ENCODE measurements around the gene RIPPLY1. TPM values are rescaled to one million over a fixed set of nuclear protein-coding genes. Genes with fewer than 3 reads are reported as not detected.
A peak's percentile ranks its signal among the peaks of the same experiment; 100 is the strongest.

RIPPLY1 gene
- total RNA-seq, 2 experiments from 2014 or later = not detected

DNA sequence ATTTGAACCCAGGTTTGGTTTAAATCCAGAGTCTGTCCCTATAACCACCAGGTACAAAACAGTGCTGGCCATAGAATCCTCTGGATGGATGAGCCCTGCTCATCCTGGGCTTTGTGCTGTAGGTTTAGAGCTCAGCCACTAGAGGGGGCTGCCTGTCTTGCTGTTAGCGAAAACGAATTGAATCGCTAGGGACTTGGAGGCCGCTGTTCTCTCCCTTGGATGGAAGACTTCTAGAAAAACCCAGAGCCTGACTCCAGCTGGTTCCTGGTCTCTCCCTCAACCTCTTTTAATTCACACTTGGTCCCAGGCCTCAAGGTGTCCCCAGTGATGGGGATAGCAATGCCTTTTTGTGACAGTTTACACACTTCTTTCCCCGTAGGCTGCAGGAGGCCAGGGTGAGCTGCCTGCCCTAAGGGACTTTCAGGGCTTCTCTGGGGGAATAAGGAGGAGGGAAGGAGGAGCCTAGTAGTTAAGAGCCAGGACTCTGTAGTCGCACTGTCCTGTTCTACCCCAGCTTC lies 8.7 kb downstream of the RIPPLY1 start:
- ATAC-seq (peak; percentile 78), DNase-seq (peak; percentile 44)
- no peaks in the 10 kb centered on the region for H3K9me3 Mint-ChIP-seq
- no peaks in the 10 kb centered on the region for H3K36me3 Mint-ChIP-seq (ENCODE audit: low read depth)
- TF ChIP-seq, protein P1, sequence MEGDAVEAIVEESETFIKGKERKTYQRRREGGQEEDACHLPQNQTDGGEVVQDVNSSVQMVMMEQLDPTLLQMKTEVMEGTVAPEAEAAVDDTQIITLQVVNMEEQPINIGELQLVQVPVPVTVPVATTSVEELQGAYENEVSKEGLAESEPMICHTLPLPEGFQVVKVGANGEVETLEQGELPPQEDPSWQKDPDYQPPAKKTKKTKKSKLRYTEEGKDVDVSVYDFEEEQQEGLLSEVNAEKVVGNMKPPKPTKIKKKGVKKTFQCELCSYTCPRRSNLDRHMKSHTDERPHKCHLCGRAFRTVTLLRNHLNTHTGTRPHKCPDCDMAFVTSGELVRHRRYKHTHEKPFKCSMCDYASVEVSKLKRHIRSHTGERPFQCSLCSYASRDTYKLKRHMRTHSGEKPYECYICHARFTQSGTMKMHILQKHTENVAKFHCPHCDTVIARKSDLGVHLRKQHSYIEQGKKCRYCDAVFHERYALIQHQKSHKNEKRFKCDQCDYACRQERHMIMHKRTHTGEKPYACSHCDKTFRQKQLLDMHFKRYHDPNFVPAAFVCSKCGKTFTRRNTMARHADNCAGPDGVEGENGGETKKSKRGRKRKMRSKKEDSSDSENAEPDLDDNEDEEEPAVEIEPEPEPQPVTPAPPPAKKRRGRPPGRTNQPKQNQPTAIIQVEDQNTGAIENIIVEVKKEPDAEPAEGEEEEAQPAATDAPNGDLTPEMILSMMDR (IDR thresholded peaks at IDR 0.05) = peak; percentile 59
- H3K27ac Mint-ChIP-seq = no peak overlapping the region
- ChIA-PET POLR2A (no interaction called here), CTCF (interaction anchor here (0.8 to 2.2 kb wide), 10 partner anchors 10 to 534 kb away, joined by 3 to 22 read pairs (median 4); partner anchors contain the start of gene RIPPLY1)
- H3K4me3 Mint-ChIP-seq = no peak overlapping the region
- peaks cover 3% of the 10 kb centered on the region for H3K27me3 Mint-ChIP-seq
- H3K4me1 Mint-ChIP-seq (ENCODE audit: low read depth) = no peaks in the 10 kb centered on the region
- intact Hi-C loops (cut with micrococcal nuclease) = loop anchor here (10.0 kb wide), 1 partner anchor 530 kb away; no protein-coding TSS in a partner anchor

- intact Hi-C loops (cut with micrococcal nuclease) = loop anchor here (10.0 kb wide), 1 partner anchor 533 kb away; no protein-coding TSS in a partner anchor
- Mint-ChIP-seq H3K27ac (no peak overlapping the region), H3K36me3 (ENCODE audit: low read depth) (no peaks in the 10 kb centered on the region), H3K4me3 (no peak overlapping the region), H3K27me3 (peaks cover 4% of the 10 kb centered on the region), H3K9me3 (no peaks in the 10 kb centered on the region), H3K4me1 (ENCODE audit: low read depth) (no peaks in the 10 kb centered on the region)
- CTCF ChIA-PET = interaction anchor here (1.1 kb wide), 1 partner anchor 60 kb away, joined by 3 read pairs; no protein-coding TSS in a partner anchor
- no peak for ATAC-seq
- TF ChIP-seq, protein P1 (IDR thresholded peaks at IDR 0.05) = no peak
- POLR2A ChIA-PET = no interaction called here
- no peak for DNase-seq
Measured at GRCh38 chrX:106891762-106892460, 11.2 kb downstream of the RIPPLY1 start.

GRCh38 chrX:106889468-106889867 lies 13.7 kb downstream of the RIPPLY1 start:
- H3K27ac Mint-ChIP-seq = no peak overlapping the region
- no peaks in the 10 kb centered on the region for H3K9me3 Mint-ChIP-seq
- no peak overlapping the region for H3K4me3 Mint-ChIP-seq
- H3K4me1 Mint-ChIP-seq (ENCODE audit: low read depth) = no peaks in the 10 kb centered on the region
- H3K36me3 Mint-ChIP-seq (ENCODE audit: low read depth) = no peaks in the 10 kb centered on the region
- DNase-seq (no peak), ATAC-seq (no peak)
- H3K27me3 Mint-ChIP-seq = peaks cover 4% of the 10 kb centered on the region
- intact Hi-C loops (cut with micrococcal nuclease) = no loop called here
- TF ChIP-seq, protein P1 (IDR thresholded peaks at IDR 0.05) = no peak
- ChIA-PET CTCF (no interaction called here), POLR2A (no interaction called here)

- intact Hi-C loops (cut with micrococcal nuclease) = no loop called here
Measured at GRCh38 chrX:106875151-106875550, 28.0 kb downstream of the RIPPLY1 start.

More at GRCh38 chrX:106875151-106875550, 28.0 kb downstream of the RIPPLY1 start:
- Mint-ChIP-seq H3K27me3 (peaks cover under 1% of the 10 kb centered on the region), H3K36me3 (ENCODE audit: low read depth) (no peaks in the 10 kb centered on the region), H3K4me3 (no peak overlapping the region), H3K9me3 (no peaks in the 10 kb centered on the region), H3K27ac (no peak overlapping the region), H3K4me1 (ENCODE audit: low read depth) (no peaks in the 10 kb centered on the region)
- ChIA-PET CTCF (interaction anchor here (0.6 to 1.5 kb wide), 4 partner anchors 12 to 891 kb away, joined by 3 to 4 read pairs (median 4); no protein-coding TSS in a partner anchor), POLR2A (no interaction called here)
- ATAC-seq (no peak), DNase-seq (no peak)
- TF ChIP-seq, protein P1 (IDR thresholded peaks at IDR 0.05) = no peak

All from activated CD8-positive, alpha-beta T cell treated with anti-CD3 and anti-CD28 coated beads for 36 hours (primary cell).